RWPE2 (cell line): ENCODE results near the gene TAOK3.

ENCODE experiments used
- ATAC-seq: fragments of 200-7000 bp; cut with Tn5 transposase; 3 replicates; pipeline ENCODE4 v1.9.1; 2021; ENCODE audit warnings: low read depth
- DNase-seq: peaks from one replicate; pipeline ENCODE4 v3.0.0-alpha.2; 2020; ENCODE audit warnings: low spot score
- H3K27ac ChIP-seq: fragments of 450-650 bp; 2 replicates; pipeline ENCODE4 v1.5.1; 2017; ENCODE audit warnings: mild to moderate bottlenecking; ENCODE audit not compliant: poor library complexity, severe bottlenecking
- H3K27me3 ChIP-seq: fragments of 250-450 bp; sonication (Bioruptor Pico); 2 replicates; pipeline ENCODE4 v1.5.1; 2021; ENCODE audit warnings: mild to moderate bottlenecking, moderate library complexity; ENCODE audit not compliant: insufficient read depth, poor library complexity, severe bottlenecking
- H3K36me3 ChIP-seq: fragments of 250-450 bp; sonication (Bioruptor Pico); 2 replicates; pipeline ENCODE4 v1.5.1; 2020; ENCODE audit warnings: low read depth, mild to moderate bottlenecking, moderate library complexity
- H3K4me1 ChIP-seq: fragments of 250-450 bp; sonication (Bioruptor Pico); 2 replicates; pipeline ENCODE4 v1.5.1; 2021; ENCODE audit warnings: mild to moderate bottlenecking, moderate library complexity; ENCODE audit not compliant: insufficient read depth, poor library complexity, severe bottlenecking
- H3K4me3 ChIP-seq: fragments of 250-450 bp; sonication (Bioruptor Pico); 2 replicates; pipeline ENCODE4 v1.5.1; 2021; ENCODE audit warnings: mild to moderate bottlenecking, moderate library complexity; ENCODE audit not compliant: severe bottlenecking
- H3K9me3 ChIP-seq: fragments of 250-450 bp; sonication (Bioruptor Pico); 2 replicates; pipeline ENCODE4 v1.5.1; 2021; ENCODE audit warnings: mild to moderate bottlenecking, moderate library complexity; ENCODE audit not compliant: severe bottlenecking
- CTCF ChIP-seq: fragments of 450-650 bp; IDR thresholded peaks from one replicate; pipeline ENCODE4 v1.5.1; 2017; ENCODE audit warnings: mild to moderate bottlenecking, moderate library complexity; ENCODE audit not compliant: poor library complexity, severe bottlenecking

Gene TAOK3

GRCh38 chr12:118334241-118334640 is 38.5 kb downstream of the TAOK3 start:
- no peak overlapping the region for H3K27ac ChIP-seq

DNA sequence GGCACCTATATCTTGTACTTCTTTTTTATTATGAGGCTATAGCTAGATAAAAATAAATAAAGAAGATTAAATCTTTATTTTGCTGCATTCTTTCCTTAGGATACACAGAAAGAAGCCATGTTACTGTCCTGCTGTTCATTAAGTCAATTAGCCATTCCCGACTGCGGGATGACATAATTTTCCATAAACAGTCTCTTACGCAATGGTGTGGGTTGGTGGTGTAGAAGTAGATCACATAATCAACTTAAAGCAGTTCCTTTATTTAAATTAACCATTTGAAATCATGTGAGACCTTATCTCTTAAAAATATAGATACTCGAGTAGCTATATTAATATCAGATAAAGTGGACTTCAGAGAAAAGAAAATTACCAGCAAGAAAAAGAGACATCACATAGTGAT is 40.2 kb downstream of the TAOK3 start:
- no peak for TF ChIP-seq CTCF
- H3K27me3 ChIP-seq = no peaks in the 10 kb centered on the region
- H3K36me3 ChIP-seq = no peaks in the 10 kb centered on the region; the same call in none of the 2 replicates
- ATAC-seq (no peak), DNase-seq (no peak)
- peaks cover 13% of the 10 kb centered on the region for H3K4me1 ChIP-seq
- no peaks in the 10 kb centered on the region for H3K9me3 ChIP-seq
- H3K4me3 ChIP-seq = no peak overlapping the region
- no peak overlapping the region for H3K27ac ChIP-seq

More at GRCh38 chr12:118334241-118334640, 38.5 kb downstream of the TAOK3 start:
- H3K4me3 ChIP-seq = no peak overlapping the region
- H3K36me3 ChIP-seq = no peaks in the 10 kb centered on the region; the same call in 1 of the 2 replicates
- H3K27me3 ChIP-seq = no peaks in the 10 kb centered on the region
- H3K4me1 ChIP-seq = peaks cover 13% of the 10 kb centered on the region
- TF ChIP-seq CTCF = no peak
- DNase-seq (no peak), ATAC-seq (no peak)
- no peaks in the 10 kb centered on the region for H3K9me3 ChIP-seq

DNA sequence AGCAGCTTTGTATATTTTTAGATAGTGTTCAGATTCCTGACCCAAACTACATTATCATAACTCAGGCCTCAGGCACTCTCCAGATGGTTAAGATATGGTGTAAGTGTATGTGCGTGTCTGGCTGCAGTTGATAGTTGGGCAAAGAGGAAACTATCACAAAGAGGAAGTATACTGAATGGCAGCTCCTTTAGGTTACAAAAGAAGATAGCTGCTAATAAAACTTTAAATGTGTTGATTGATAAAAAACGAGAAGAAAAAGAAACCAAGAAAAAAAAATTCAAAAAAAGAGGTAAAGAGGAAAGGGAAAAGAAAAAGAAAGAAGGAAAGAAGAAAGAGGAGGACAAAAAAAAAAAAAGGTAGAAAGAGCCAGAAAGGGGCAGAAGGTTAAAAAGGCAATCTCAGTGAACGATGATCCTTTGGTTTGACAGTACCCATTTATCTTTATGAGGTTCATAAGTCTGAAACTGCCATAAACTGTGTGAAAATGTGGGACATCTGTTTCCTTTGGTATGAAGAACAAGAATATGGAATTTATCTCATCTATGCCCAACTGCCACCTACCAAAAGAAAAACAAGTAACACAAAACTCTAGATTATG is 42.2 kb downstream of the TAOK3 start:
- no peak for DNase-seq
- H3K27ac ChIP-seq = no peak overlapping the region
- TF ChIP-seq CTCF = no peak
- H3K36me3 ChIP-seq = peaks cover 4% of the 10 kb centered on the region; the same call in 1 of the 2 replicates
- no peaks in the 10 kb centered on the region for H3K9me3 ChIP-seq
- H3K27me3 ChIP-seq = no peaks in the 10 kb centered on the region
- H3K4me3 ChIP-seq = no peak overlapping the region
- ATAC-seq = peak; percentile 56; the same call in 2 of the 3 replicates
- H3K4me1 ChIP-seq = peaks cover 7% of the 10 kb centered on the region

- no peak for TF ChIP-seq CTCF
- DNase-seq (no peak), ATAC-seq (no peak)
- Histone ChIP-seq H3K4me3 (no peak overlapping the region), H3K27me3 (no peaks in the 10 kb centered on the region), H3K9me3 (no peaks in the 10 kb centered on the region), H3K36me3 (peaks cover 4% of the 10 kb centered on the region; the same call in 1 of the 2 replicates), H3K4me1 (peaks cover 7% of the 10 kb centered on the region), H3K27ac (no peak overlapping the region)
Measured at GRCh38 chr12:118328486-118329330, 44.0 kb downstream of the TAOK3 start.
